Neural progenitor cell (in vitro differentiated cells): Measurements from ENCODE around the gene PITPNM3.

Experiments
- EZH2phosphoT487 ChIP-seq: fragments of 200-600 bp; sonication (generic); IDR thresholded peaks from 2 replicates; pipeline ENCODE4 v1.6.1; 2017; ENCODE audit warnings: antibody characterized with exemption
- TF ChIP-seq, protein P1 (sequence below): fragments of 200-600 bp; sonication (generic); IDR thresholded peaks from 2 replicates; pipeline ENCODE4 v1.5.1; 2017; ENCODE audit warnings: antibody characterized with exemption, mild to moderate bottlenecking

GRCh38 chr17:6551356-6551755 is 5.0 kb downstream of the PITPNM3 start:
- TF ChIP-seq, protein P1, sequence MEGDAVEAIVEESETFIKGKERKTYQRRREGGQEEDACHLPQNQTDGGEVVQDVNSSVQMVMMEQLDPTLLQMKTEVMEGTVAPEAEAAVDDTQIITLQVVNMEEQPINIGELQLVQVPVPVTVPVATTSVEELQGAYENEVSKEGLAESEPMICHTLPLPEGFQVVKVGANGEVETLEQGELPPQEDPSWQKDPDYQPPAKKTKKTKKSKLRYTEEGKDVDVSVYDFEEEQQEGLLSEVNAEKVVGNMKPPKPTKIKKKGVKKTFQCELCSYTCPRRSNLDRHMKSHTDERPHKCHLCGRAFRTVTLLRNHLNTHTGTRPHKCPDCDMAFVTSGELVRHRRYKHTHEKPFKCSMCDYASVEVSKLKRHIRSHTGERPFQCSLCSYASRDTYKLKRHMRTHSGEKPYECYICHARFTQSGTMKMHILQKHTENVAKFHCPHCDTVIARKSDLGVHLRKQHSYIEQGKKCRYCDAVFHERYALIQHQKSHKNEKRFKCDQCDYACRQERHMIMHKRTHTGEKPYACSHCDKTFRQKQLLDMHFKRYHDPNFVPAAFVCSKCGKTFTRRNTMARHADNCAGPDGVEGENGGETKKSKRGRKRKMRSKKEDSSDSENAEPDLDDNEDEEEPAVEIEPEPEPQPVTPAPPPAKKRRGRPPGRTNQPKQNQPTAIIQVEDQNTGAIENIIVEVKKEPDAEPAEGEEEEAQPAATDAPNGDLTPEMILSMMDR = no peak
- no peak for TF ChIP-seq EZH2phosphoT487
